Neural crest cell (in vitro differentiated cells): Measurements from ENCODE around the gene CEP170. TPM values are rescaled to one million over a fixed set of nuclear protein-coding genes. Genes with fewer than 3 reads are reported as not detected.

Experiments used
- DNase-seq: peaks from one replicate; pipeline ENCODE4 v3.0.0; 2021; ENCODE audit warnings: low read depth, mixed read lengths, low spot score
- H3K27ac Mint-ChIP-seq: one replicate; pipeline ENCODE4 v1.8.0; 2021; ENCODE audit warnings: mild to moderate bottlenecking, mixed read lengths; ENCODE audit not compliant: unreplicated experiment
- H3K27me3 Mint-ChIP-seq: 2 replicates; pipeline ENCODE4 v1.8.0; 2021; ENCODE audit warnings: low read depth, mild to moderate bottlenecking, mixed read lengths
- H3K36me3 Mint-ChIP-seq: 2 replicates; pipeline ENCODE4 v1.8.0; 2021; ENCODE audit warnings: low read depth, mild to moderate bottlenecking, mixed read lengths
- H3K4me1 Mint-ChIP-seq: 2 replicates; pipeline ENCODE4 v1.8.0; 2021; ENCODE audit warnings: mixed read lengths
- H3K4me3 Mint-ChIP-seq: one replicate; pipeline ENCODE4 v1.8.0; 2021; ENCODE audit warnings: mild to moderate bottlenecking, mixed read lengths
- H3K9me3 Mint-ChIP-seq: 2 replicates; pipeline ENCODE4 v1.8.0; 2021; ENCODE audit warnings: mixed read lengths
- CTCF ChIP-seq: fragments of 200-600 bp; sonication (generic); conservative IDR thresholded peaks from 2 replicates; pipeline ENCODE4 v1.5.0; 2021; ENCODE audit warnings: antibody characterized with exemption, mild to moderate bottlenecking
- long read RNA-seq: library from polyadenylated mRNA; unstranded; transcript quantifications from one replicate; pipeline ENCODE4 v2.0.0, GENCODE V29; 2020
- total RNA-seq: library from RNA; stranded (reverse); gene quantifications from 2 replicates; pipeline ENCODE4 v1.2.1, GENCODE V29; 2021

The CEP170 gene
- 120 and 129 TPM in 2 replicates for total RNA-seq
- long read RNA-seq, partial matches to known transcripts = 182 of 241 reads
- long read RNA-seq, other reads (novel, unspliced or antisense) = 55 of 241 reads

DNA sequence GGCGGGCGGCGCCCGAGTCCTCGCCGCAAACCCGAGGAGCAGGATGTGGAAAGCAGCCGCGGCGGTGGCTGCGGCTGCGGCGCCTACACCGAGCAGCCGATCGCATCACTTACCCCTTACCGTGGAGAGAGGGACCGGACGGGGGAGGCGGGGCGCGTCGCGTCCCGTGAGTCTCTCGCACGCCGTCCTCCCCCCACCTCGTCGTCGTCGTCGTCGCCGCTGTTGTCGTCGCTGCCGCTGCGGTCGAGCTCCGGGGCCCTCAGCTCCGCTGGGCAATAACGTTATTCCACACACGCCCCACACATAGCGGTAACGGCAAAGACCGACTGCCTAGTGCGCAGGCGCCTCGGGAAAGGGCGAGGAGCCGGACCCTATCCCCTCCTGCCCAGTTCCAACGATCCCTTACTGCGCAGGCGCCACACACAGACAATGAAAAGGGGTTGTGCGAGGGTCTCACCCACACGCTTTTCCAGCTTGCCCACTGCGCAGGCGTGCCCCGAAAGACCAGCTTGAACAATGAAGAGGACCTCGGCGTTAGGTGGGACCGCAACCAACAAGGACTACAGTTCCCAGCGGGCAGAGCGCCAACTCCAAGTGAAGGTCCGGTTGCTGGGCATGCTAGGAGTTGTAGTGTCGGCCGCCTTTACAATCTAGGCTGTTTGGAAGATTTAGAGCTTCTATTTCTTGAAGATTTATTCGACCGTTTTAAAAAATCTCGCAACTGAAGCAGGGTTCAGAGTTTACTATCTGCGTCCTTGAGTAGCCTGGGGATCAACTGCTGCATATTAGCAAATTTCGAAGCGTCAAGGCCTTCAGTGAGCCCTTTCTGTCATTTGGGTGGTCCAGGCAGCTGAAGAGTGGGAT is at the start of gene CEP170:
CEP170 (minus strand) TSS at position 355 of the 864 bp plus-strand sequence. CDS start 30,001 bp downstream, outside the sequence.
- H3K27ac Mint-ChIP-seq = peak within 1 kb of the TSS; percentile 99
- H3K4me1 Mint-ChIP-seq = peaks cover 38% of the 10 kb centered on the region
- no peaks in the 10 kb centered on the region for H3K9me3 Mint-ChIP-seq
- no peaks in the 10 kb centered on the region for H3K27me3 Mint-ChIP-seq
- H3K4me3 Mint-ChIP-seq = peak within 1 kb of the TSS; percentile 99
- no peak for TF ChIP-seq CTCF
- DNase-seq = peak; percentile 97
- H3K36me3 Mint-ChIP-seq = peaks cover 2% of the 10 kb centered on the region

DNA sequence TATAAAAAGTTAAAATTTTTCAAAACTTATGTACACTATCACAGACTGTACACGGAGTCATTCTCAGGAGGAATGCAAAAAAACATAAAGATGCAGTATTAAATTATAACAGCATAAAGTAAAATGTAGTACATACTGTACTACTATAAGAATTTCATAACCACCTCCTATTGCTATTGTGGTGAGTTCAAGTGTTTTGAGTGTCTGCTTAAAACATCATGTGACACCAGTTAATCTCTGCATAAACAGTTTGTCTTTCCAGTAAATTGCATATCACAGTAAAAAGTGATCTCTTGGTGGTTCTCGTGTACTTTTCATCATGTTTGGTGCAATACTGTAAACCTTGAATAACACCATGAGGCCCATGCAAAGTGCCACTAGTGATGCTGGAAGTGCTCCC is 46.0 kb upstream of the CEP170 start:
- no peak for TF ChIP-seq CTCF
- no peak for DNase-seq
- Mint-ChIP-seq H3K27me3 (no peaks in the 10 kb centered on the region), H3K27ac (no peak overlapping the region), H3K36me3 (peaks cover 47% of the 10 kb centered on the region), H3K4me1 (no peaks in the 10 kb centered on the region), H3K9me3 (peaks cover 12% of the 10 kb centered on the region), H3K4me3 (no peak overlapping the region)

DNA sequence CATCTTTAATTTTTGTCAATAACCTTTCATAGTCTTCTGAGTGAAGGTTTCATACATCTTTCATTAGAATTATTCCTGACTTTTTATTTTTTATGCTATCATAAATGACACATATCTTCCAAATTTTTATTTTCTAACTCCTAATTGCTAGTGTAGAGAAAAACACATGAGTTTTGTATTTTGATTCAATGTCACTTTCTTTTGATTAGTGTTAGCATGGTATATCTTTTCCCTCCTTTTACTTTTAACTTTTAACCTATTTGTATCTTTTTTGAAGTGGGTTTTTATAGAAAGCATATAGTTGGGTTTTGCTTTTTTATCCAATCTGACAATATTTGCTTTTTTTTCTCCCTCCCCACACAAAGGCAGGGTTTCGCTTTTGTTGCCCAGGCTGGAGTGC is 44.0 kb upstream of the CEP170 start:
- Mint-ChIP-seq H3K27ac (no peak overlapping the region), H3K9me3 (peaks cover 14% of the 10 kb centered on the region), H3K36me3 (peaks cover 59% of the 10 kb centered on the region), H3K4me1 (no peaks in the 10 kb centered on the region), H3K27me3 (no peaks in the 10 kb centered on the region), H3K4me3 (no peak overlapping the region)
- no peak for TF ChIP-seq CTCF
- no peak for DNase-seq

GRCh38 chr1:243294723-243295121 is 39.6 kb upstream of the CEP170 start:
- Mint-ChIP-seq H3K27ac (no peak overlapping the region), H3K27me3 (no peaks in the 10 kb centered on the region), H3K36me3 (peaks cover 50% of the 10 kb centered on the region), H3K9me3 (peaks cover 12% of the 10 kb centered on the region), H3K4me3 (no peak overlapping the region), H3K4me1 (no peaks in the 10 kb centered on the region)
- no peak for TF ChIP-seq CTCF
- DNase-seq = no peak

GRCh38 chr1:243293941-243294722 is 39.1 kb upstream of the CEP170 start:
- Mint-ChIP-seq H3K27ac (no peak overlapping the region), H3K27me3 (no peaks in the 10 kb centered on the region), H3K36me3 (peaks cover 55% of the 10 kb centered on the region), H3K4me3 (no peak overlapping the region), H3K9me3 (peaks cover 12% of the 10 kb centered on the region), H3K4me1 (no peaks in the 10 kb centered on the region)
- TF ChIP-seq CTCF = no peak
- no peak for DNase-seq
